SH-SY5Y (cell line): Measurements from ENCODE around the gene TSPEAR.

Experiments used
- GATA2 ChIP-seq: IDR thresholded peaks from 2 replicates; pipeline ENCODE4 v1.6.1; 2011; ENCODE audit warnings: mild to moderate bottlenecking, low read depth, low read length
- GATA3 ChIP-seq: IDR thresholded peaks from 2 replicates; pipeline ENCODE4 v1.6.1; 2011; ENCODE audit warnings: low read depth, mild to moderate bottlenecking, low read length, moderate library complexity

Gene TSPEAR

DNA sequence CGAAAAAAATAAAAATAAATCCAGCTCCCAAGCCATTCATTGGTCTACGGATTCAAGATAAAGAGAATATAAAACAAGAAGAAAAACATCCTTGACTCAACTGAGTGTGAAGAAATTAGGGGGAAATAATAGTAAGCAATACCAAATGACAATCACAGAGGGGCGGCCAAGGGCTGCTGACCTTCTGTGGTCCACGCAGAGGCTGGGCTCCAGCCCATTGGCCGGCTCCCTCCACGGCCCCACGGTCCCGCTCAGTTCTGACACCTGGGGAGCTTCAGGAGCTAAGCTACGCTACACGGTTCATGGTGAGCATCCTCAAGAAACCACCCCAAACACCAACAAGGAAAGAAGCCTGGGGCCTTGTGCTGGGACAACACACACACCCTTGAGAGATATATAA, 14.8 kb downstream of the TSPEAR start:
- no peak for TF ChIP-seq GATA2
- TF ChIP-seq GATA3: no peak

DNA sequence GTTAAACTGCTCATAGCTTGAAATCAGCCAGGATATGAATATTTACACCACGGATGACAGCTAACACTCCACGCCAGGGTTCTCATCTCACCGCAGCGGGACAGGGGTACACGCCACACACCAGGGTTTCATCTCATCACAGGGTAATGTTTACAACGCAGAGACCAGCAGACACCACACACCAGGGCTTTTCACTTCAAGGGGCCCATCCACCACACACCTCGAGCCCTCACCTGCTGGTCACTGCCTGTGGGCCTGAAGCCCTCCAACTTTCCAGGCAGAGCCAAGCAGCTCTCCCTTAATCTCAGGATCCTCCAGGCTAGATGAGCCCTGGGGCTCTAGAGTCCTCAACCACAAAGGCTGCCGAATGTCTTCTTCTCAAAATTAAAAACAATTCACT, 15.7 kb downstream of the TSPEAR start:
- TF ChIP-seq GATA3: no peak
- no peak for TF ChIP-seq GATA2

DNA sequence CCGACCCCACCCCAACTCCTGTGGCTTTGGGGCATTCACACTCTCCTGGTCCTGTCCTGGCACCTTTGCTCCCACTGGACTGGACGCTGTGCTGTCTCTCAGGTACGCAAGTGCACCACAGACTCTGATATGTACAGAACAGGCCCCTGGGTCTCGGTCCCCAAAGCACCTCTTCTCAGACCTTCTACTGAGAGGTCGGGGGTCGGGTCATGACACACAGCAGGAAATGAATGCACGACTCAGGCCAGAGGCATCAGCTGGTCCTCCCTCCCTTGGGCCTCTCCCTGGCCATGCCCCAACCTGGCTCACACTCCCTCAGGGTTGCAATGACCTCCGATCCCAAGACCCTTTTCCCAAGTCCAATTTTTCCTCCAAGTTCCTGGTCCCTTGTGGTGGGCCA, 16.2 kb downstream of the TSPEAR start:
- no peak for TF ChIP-seq GATA2
- no peak for TF ChIP-seq GATA3

DNA sequence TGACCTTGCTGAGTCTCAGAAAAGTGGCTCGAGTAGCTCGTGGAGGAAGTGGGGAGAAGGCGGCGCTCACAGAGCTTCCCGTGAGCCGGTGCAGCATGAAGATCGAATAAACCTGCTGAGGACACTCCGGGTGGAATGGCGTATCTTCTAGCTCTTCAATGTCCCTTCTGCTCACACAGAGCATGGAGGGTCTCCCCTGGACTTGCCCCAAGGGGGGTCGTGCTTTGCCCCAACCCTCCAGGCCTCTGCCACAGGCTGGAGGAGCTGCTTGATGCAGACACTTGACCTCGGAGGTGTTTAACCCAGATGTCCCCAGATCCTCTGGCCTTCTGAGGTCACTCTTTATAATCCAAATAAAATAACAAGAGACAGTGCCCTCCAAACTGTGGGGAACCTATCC, 16.6 kb downstream of the TSPEAR start:
- TF ChIP-seq GATA2 (no peak), GATA3 (no peak)

DNA sequence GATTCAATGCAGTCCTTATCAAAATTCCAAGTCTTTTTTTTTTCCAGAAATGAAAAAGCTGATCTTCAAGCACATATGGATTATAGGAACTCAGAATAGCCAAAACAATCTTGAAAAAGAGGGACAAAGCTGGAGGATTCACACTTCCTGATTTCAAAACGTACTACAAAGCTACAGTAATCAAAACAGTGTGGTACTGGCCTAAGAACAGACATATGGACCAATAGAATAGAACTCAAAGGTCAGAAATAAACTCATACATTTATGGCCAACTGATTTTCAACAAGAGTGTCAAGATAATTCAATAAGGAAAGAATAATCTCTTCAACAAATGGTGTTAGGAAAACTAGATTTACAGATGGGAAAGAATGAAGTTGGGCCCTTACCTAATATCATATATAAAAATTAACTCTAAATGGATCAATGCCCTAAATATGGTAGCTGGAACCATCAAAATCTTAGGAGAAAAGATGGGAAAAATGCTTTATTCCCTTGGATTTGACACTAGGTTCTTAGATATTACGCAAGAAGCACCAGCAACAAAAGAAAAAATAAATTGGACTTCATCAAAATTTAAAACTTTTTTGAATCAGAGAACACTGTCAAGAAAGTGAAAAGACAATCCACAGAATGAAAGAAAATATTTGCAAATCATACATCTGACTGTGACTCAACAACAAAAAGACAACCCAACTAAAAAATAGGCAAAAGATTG, 18.4 kb downstream of the TSPEAR start:
- TF ChIP-seq GATA2 (no peak), GATA3 (no peak)

DNA sequence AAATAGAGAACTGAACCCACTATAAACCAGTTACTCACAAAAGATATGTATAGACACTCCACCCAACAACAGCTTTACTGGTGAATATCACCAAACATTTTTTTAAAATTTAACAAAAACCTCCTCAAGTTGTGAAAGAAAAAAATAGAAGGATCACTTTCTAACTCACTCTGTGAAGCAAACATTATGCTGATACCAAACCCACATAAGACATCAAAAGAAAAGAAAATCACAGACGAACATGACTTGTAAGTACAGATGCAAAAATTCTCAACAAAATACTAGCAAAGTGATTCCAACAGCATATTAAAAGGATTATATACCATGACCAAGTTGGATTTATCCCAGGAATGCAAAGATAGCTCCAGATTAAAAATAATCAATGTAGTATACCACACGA, 19.7 kb downstream of the TSPEAR start:
- TF ChIP-seq GATA2: no peak
- TF ChIP-seq GATA3: no peak

DNA sequence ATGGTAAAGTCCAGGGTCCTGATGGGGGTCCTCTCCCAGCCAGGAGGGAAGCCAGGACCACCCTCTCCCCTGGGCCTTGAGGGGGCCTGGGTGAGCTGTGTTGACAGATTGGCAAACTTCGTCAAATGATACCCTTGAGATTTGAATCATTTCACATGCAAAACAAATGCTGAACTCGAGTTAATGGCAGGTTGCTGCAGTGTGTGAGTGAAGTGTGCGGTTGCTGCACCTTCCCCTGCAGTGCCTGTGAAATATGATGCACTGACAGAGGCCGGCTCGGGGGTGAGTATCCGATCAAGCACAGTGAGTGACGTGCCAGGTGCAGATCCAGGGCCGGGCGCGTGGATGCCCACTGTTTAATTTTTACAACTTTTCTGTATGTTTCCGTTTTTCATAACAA, 23.7 kb downstream of the TSPEAR start:
- TF ChIP-seq GATA3 (no peak), GATA2 (no peak)

DNA sequence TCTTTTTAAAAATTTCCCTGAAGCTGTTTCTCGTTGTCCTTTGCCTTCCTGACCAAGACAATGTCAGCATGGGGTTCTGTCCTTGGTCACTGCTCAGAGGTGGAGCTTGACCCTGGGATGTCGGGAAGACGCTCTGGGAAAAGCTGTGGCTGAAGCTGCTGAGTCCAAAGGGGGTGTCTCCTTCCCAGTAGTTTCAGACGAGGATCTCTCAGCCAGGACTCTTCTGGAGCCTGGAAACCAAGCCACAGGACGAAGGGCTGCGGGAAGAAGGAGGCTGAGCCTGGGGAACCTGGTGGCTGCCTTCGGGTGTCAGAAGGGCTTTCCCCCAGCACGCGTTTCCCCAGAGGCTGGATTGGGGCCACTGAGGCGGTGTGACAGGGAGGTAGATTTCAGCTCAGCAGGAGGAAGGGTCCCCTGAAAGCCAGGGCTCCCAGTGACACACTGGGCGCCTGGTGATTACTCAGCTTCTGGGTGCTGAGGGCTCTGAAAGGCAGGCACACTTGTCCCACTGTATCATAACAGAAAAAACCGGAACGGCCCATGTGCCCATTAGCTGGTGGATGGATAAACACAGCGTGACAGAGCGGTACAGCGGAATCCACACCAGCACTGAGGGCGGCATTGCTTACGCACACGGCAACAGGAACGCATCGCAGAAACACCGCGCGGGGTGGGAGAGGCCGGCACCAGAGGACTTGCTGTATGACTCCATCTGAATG, 24.4 kb downstream of the TSPEAR start:
- no peak for TF ChIP-seq GATA2
- no peak for TF ChIP-seq GATA3

DNA sequence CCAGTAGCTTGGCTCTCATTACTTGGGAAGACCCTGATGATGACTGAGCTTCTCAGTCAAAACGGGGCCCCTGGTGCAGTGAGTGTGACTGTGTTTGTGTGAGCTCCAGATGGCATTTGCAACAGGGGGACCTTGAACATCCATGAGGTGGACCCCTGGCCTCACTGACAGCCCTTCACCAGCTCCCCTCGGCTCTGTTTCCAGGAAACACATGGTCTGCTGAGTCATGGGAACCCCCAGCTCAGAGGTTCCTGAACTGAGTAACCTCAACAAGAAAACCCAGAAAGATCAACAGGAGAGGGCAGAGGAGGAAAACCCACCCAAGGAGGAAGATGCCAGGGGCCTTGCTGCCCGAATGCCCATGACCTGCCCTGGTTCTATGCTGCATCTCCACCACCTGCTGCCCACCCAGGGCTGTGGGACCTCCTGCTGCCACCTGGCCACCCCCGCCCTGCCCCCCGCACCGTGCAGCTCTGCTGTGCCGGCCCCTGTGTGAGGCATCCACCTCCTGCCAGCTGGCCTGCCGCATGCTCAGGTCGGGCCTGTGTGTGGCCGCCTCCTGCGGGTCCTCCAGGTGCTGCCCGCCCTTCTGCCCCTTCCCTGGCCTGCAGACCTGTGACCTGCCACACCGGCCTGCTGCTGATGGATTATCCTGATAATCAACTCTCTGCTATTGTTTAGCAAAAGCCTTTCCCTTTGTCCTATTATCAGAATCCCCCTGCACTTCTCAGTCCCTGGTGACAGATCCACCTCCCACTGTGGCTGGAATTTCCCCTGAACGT, 25.2 kb downstream of the TSPEAR start:
- TF ChIP-seq GATA3 (no peak), GATA2 (no peak)

DNA sequence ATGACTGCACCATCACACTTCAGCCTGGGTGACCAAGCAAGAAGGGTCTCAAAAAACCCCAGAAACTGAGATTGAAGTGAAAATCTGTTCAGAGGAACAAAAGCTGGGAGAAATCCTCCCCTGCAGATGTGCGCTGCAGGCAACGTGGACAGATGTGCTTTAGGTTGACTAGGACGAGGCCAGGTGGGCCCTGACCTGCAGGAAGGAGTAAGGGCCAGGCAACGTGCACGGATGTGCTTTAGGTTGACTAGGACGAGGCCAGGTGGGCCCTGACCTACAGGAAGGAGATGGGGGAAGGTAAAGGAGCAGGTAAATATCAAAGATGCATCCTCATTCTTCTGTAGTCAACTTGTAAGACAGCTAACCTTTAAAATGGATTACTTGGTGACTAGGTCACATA, 26.9 kb downstream of the TSPEAR start:
- TF ChIP-seq GATA3 (no peak), GATA2 (no peak)

DNA sequence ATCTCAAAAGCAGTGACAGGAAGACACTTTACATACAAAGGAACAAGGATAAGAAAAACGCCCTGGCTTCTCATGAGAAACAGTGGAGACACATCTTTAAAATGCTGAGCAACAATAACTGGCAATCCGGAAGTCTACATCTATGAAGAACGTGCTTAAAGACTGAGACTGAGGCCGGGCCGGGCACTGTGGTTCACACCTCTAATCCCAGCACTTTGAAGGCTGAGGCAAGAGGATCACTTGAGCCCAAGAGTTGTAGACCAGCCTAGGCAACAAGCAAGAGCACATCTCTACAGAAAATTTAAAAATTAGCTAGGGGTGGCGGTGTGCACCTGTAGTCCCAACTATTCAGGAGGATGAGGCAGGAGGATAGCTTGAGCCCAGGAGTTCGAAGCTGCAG, 27.3 kb downstream of the TSPEAR start:
- TF ChIP-seq GATA2 (no peak), GATA3 (no peak)

DNA sequence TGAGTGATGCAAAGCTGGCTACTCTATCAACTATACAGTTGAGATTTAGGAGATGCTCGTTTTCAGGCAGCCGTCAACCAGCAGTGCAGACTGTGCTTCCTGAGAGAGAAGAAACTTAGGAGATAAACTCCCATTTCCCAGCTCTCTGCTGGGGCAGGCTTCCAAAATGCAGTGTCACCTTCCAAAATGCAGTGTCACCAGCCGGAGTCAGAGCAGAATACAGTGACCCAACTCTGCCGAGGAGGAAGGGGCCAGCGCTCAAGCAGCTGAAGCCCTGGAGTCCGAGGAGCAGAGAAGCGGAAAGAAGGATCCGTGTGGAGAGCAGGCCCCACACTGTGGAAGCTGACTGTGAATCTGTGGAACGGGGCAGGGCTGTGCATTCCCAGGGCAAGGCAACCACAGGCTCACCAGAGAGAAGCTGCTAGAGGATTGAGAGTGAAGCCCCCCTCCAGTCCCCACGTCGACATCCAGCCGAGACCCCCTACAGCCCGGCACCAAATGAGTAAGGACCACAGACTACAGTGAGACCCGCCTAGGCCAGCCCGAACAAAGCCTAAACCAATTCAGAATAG, 28.7 kb downstream of the TSPEAR start:
- TF ChIP-seq GATA3 (no peak), GATA2 (no peak)

DNA sequence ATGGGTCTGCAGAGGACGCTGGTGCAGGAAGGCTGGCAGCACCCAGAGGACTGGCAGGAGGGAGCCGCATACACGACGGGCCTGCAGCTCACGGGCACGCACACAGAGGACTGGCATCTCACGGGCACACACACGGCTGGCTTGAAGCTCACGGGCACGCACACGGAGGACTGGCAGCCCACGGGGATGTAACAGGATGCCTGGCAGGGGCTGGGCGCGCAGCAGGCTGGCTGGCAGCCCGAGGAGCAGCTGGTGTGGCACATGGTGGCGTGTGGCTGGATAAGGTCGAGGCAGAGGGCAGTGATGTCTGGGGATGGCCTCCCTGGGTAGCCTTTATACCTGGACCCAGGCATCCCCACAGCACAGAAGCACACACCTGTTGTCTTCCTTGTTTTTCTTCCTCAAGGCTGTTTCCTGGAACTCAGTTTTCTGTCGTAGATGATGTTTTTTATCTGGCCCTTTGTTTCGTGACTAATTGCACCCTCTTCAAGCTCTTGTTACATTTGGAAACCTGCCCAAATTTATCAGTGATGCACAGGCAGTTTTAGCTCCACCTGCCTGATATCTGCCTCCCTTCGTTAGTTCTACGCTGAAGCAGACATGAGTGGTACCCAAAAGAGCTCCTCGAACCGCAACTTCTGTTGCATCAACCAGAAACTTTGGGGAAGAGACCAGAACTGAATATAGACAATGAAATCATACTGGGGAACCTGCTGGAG, 29.4 kb downstream of the TSPEAR start, which contains the start of gene KRTAP12-1:
Gene KRTAP12-1, minus strand, starts transcription at position 303 of the 719 bp plus-strand sequence. Its CDS starts 40 bp downstream, at position 263.
- TF ChIP-seq GATA2: no peak

DNA sequence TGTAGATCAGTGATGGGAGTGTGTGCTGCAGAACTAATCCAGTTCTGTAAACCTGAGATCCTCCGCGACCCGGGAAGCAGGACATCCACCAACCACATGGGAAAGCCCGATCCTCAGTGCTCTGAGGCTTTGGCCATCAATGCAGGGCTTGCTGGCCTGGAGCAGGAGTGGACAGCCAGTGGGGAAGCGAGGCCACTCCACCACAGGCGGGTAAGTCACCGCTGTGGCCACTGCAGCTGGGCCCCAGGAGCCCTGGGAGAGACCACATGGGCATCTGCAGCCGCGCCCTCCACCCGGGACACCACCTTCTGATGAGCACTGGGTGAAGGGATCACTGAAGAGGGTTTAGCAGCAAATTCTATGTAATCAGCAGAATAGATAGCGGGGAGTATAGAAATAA, 30.2 kb downstream of the TSPEAR start:
- TF ChIP-seq GATA2: no peak
- TF ChIP-seq GATA3: no peak
